ENCODE data around the gene DPEP2NB.
A peak's percentile ranks its signal among the peaks of the same experiment; 100 is the strongest.

GRCh38 chr16:67990018-67990386 lies 25.7 kb downstream of the DPEP2NB start:
- TF ChIP-seq CHD2 (IDR thresholded peaks at IDR 0.05; ENCODE audit: borderline replicate concordance, low read depth, low read length) (no peak), YBX1 (IDR thresholded peaks at IDR 0.05) (no peak), SMARCA5 (IDR thresholded peaks at IDR 0.05) (no peak), MXI1 (IDR thresholded peaks at IDR 0.05; ENCODE audit: low read depth, low read length) (no peak), NR2F1 (conservative IDR thresholded peaks at IDR 0.05) (no peak), CTCF (IDR thresholded peaks at IDR 0.05 in 2 of 3, conservative IDR thresholded peaks at IDR 0.05 in 1 of 3; ENCODE audit: control insufficient read depth in 2 of 3, extremely low read depth in 1 of 3, insufficient read depth in 1 of 3, low read depth in 3 of 3, low read length in 3 of 3) (peak in 1 of 3 experiments; percentile 2; a peak in 1 of 6 replicates), SUZ12 (IDR thresholded peaks at IDR 0.05; ENCODE audit: unreplicated experiment) (no peak), KLF5 (IDR thresholded peaks at IDR 0.05; ENCODE audit: partially characterized antibody) (no peak), FOXM1 (IDR thresholded peaks at IDR 0.05; ENCODE audit: low read depth, low read length) (no peak), EZH2 (IDR thresholded peaks at IDR 0.05; ENCODE audit: borderline replicate concordance, control insufficient read depth, low read depth, low read length) (no peak), LARP7 (IDR thresholded peaks at IDR 0.05) (no peak)

Data from GM12878 (cell line).